ENCODE measurements around the gene NDFIP2. TPM values are rescaled to one million over a fixed set of nuclear protein-coding genes. Genes with fewer than 3 reads are reported as not detected.

The NDFIP2 gene
- total RNA-seq, 1 experiment from 2014 or later, result 49.6 TPM

GRCh38 chr13:79447741-79448140, 33.2 kb upstream of the NDFIP2 start:
- POLR2A ChIA-PET, result no interaction called here
- H3K4me1 ChIP-seq (ENCODE audit: control insufficient read depth in 1 of 2, insufficient read depth in 2 of 2, low read length in 2 of 2), result peaks cover 0 to 8% of the 10 kb centered on the region in 2 experiments; a peak in 2 of 4 replicates
- BruUV-seq (replicated peaks), result no TSS peak
- H3K79me2 ChIP-seq (ENCODE audit: insufficient read depth, low read length), result no peaks in the 10 kb centered on the region
- ATAC-seq (no peak), DNase-seq (ENCODE audit: low read depth, low spot score) (no peak)
- CTCF ChIA-PET, result no interaction called here
- no peak overlapping the region for H3K4me2 ChIP-seq (ENCODE audit: low read length)
- no peaks in the 10 kb centered on the region for H4K20me1 ChIP-seq (ENCODE audit: insufficient read depth)
- H3K27ac ChIP-seq (ENCODE audit: low read depth, low read length), result no peak overlapping the region
- H3K36me3 ChIP-seq (ENCODE audit: control insufficient read depth in 1 of 2, insufficient read depth in 2 of 2, low read length in 2 of 2), result no peaks in the 10 kb centered on the region
- H3K4me3 ChIP-seq (replicated peaks in 1 of 2; ENCODE audit: low read depth in 1 of 2, low read length in 2 of 2), result no peak overlapping the region
- no peaks in the 10 kb centered on the region for H3K9me2 ChIP-seq (ENCODE audit: insufficient read depth)
- TF ChIP-seq ATF3 (IDR thresholded peaks at IDR 0.05) (no peak), JUND (IDR thresholded peaks at IDR 0.05) (no peak), EZH2 (IDR thresholded peaks at IDR 0.05) (no peak), MAX (IDR thresholded peaks at IDR 0.05) (no peak), ELF1 (IDR thresholded peaks at IDR 0.05; ENCODE audit: borderline replicate concordance, low read depth) (no peak), EZH2phosphoT487 (IDR thresholded peaks at IDR 0.05; ENCODE audit: borderline replicate concordance) (no peak), FOSL1 (IDR thresholded peaks at IDR 0.05; ENCODE audit: low read depth) (no peak), TCF7L2 (IDR thresholded peaks at IDR 0.05; ENCODE audit: borderline replicate concordance, extremely low read depth, insufficient read depth, insufficient read length) (no peak), RAD21 (IDR thresholded peaks at IDR 0.05; ENCODE audit: low read depth) (no peak)
- H2AFZ ChIP-seq (ENCODE audit: low read depth, low read length, poor library complexity, severe bottlenecking), result no peak overlapping the region
- no peaks in the 10 kb centered on the region for H3K27me3 ChIP-seq (ENCODE audit: insufficient read depth, low read length)
- RAD21 ChIA-PET (ENCODE audit: low non-redundant PET in 1 of 2, low total read pairs in 2 of 2, uncharacterized antibody in 2 of 2, unreplicated experiment in 2 of 2), result no interaction called here
- H3K9ac ChIP-seq (ENCODE audit: low read length), result no peak overlapping the region
- intact Hi-C loops (cut with micrococcal nuclease), result no loop called here
- no peaks in the 10 kb centered on the region for H3K9me3 ChIP-seq (ENCODE audit: control insufficient read depth in 1 of 2, insufficient read depth in 1 of 2, low read depth in 1 of 2, low read length in 2 of 2)

GRCh38 chr13:79448413-79448812, 32.5 kb upstream of the NDFIP2 start:
- H3K27ac ChIP-seq (ENCODE audit: low read depth, low read length), result no peak overlapping the region
- no peaks in the 10 kb centered on the region for H3K9me2 ChIP-seq (ENCODE audit: insufficient read depth)
- intact Hi-C loops (cut with micrococcal nuclease), result no loop called here
- no peak overlapping the region for H3K9ac ChIP-seq (ENCODE audit: low read length)
- H4K20me1 ChIP-seq (ENCODE audit: insufficient read depth), result no peaks in the 10 kb centered on the region
- no peak overlapping the region for H3K4me3 ChIP-seq (replicated peaks in 1 of 2; ENCODE audit: low read depth in 1 of 2, low read length in 2 of 2)
- H3K4me1 ChIP-seq (ENCODE audit: control insufficient read depth in 1 of 2, insufficient read depth in 2 of 2, low read length in 2 of 2), result peaks cover 0 to 8% of the 10 kb centered on the region in 2 experiments; a peak in 2 of 4 replicates
- H3K4me2 ChIP-seq (ENCODE audit: low read length), result no peak overlapping the region
- no peaks in the 10 kb centered on the region for H3K36me3 ChIP-seq (ENCODE audit: control insufficient read depth in 1 of 2, insufficient read depth in 2 of 2, low read length in 2 of 2)
- no peak for TF ChIP-seq POLR2AphosphoS5 (IDR thresholded peaks at IDR 0.05; ENCODE audit: low read depth, low read length)
- TF ChIP-seq FOSL1 (IDR thresholded peaks at IDR 0.05; ENCODE audit: low read depth), result no peak
- no peak for TF ChIP-seq SIN3A (IDR thresholded peaks at IDR 0.05; ENCODE audit: low read depth)
- TF ChIP-seq MAX (IDR thresholded peaks at IDR 0.05), result no peak
- TF ChIP-seq SP1 (IDR thresholded peaks at IDR 0.05; ENCODE audit: low read depth), result no peak
- no peak for TF ChIP-seq EZH2 (IDR thresholded peaks at IDR 0.05)
- no peak for TF ChIP-seq CBX3 (IDR thresholded peaks at IDR 0.05; ENCODE audit: low read depth)
- TF ChIP-seq REST (IDR thresholded peaks at IDR 0.05; ENCODE audit: low read depth), result no peak
- TF ChIP-seq EGR1 (IDR thresholded peaks at IDR 0.05; ENCODE audit: low read depth), result no peak
- no peak for TF ChIP-seq ZFX (IDR thresholded peaks at IDR 0.05)
- no peak for TF ChIP-seq TCF7L2 (IDR thresholded peaks at IDR 0.05; ENCODE audit: borderline replicate concordance, extremely low read depth, insufficient read depth, insufficient read length)
- no TSS peak for BruUV-seq (replicated peaks)
- CTCF ChIA-PET, result no interaction called here
- no peaks in the 10 kb centered on the region for H3K9me3 ChIP-seq (ENCODE audit: control insufficient read depth in 1 of 2, insufficient read depth in 1 of 2, low read depth in 1 of 2, low read length in 2 of 2)
- DNase-seq (ENCODE audit: low read depth, low spot score) (no peak), ATAC-seq (no peak)
- H3K27me3 ChIP-seq (ENCODE audit: insufficient read depth, low read length), result no peaks in the 10 kb centered on the region
- POLR2A ChIA-PET, result no interaction called here
- no peaks in the 10 kb centered on the region for H3K79me2 ChIP-seq (ENCODE audit: insufficient read depth, low read length)
- no peak overlapping the region for H2AFZ ChIP-seq (ENCODE audit: low read depth, low read length, poor library complexity, severe bottlenecking)
- RAD21 ChIA-PET (ENCODE audit: low non-redundant PET in 1 of 2, low total read pairs in 2 of 2, uncharacterized antibody in 2 of 2, unreplicated experiment in 2 of 2), result no interaction called here

Measured in HCT116 (cell line).